Right lung (tissue), 5 donors: ENCODE results near the gene MSI2. TPM values are rescaled to one million over a fixed set of nuclear protein-coding genes. Genes with fewer than 3 reads are reported as not detected.

Source experiments
- DNase-seq, 2 donors: peaks; one replicate each; pipeline ENCODE4 v3.0.0-alpha.2; 2013
- polyA plus RNA-seq, 5 donors: library from polyadenylated mRNA; unstranded; fragments of 120-200 nt; gene quantifications; one replicate each; pipeline versions ENCODE4 v1.2.1 to v1.2.3, GENCODE V29; 2013; ENCODE audit warnings: inconsistent platforms in 1 of 5, low replicate concordance in 1 of 5; ENCODE audit not compliant: insufficient read length in 5 of 5, insufficient read depth in 1 of 5

Gene MSI2
- polyA plus RNA-seq, 5 donors: 35.4 to 48.9 (median 47.6) TPM

DNA sequence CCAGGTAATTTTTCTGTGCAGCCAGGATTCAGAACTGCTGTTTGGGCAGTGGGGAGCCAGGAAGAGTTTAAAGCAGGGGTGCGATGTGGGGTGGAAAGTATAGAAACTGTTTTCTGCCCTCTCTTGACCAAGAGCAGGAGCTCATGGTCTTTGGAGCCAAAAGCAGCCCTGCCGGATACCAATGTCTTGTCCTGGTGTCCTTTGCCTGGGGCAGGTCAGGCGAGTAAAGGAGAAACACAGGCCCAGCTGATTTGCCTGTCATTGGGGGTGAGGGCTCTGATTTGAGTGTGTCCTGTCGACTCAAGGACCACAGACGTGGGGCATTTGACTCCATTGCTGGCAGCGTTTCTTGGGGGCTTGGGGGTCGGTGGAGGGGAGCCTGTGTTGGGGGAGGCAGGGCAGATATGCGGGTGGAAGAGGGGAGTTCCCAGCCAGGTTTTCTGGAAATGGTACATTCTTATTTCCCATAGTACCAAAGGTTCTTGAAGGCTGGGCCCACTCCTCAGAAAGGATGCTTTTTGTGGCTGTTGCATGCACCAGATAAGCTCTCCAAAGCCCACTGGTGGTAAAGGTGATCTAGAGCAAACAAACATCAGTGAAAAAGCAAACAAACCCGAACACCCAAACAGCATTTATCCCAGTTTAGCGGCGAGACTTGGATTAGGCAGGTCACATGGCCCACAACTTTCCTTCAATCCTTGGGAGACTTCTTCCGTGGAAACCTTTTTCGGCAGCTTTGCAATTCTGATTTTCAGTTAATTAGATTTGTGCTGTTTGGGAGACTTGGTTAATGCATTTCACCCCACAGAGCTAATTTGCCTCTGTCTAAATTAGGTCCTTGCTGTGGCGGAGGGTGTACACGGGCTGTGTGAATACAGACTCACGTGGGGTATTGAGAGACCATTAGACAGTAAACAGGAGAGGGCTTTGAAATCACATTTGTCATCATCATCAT is 59.0 kb downstream of the MSI2 start:
- DNase-seq: no peak

DNA sequence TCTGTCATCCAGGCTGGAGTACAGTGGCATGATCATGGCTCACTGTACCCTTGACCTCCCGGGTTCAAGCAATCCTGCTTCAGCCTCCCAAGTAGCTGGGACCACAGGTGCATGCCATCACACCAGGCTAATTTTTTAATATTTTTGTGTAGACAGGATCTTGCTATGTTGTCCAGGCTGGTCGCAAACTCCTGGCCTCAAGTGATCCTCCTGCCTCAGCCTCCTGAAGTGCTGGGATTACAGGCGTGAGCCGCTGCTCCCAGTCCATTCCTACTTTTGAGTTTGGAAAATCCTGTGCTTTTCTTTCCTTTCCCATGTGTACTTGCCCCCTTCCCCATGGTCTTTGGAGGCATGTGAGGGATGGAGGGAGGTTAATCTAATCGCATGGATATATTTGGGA is 60.0 kb downstream of the MSI2 start:
- no peak for DNase-seq

DNA sequence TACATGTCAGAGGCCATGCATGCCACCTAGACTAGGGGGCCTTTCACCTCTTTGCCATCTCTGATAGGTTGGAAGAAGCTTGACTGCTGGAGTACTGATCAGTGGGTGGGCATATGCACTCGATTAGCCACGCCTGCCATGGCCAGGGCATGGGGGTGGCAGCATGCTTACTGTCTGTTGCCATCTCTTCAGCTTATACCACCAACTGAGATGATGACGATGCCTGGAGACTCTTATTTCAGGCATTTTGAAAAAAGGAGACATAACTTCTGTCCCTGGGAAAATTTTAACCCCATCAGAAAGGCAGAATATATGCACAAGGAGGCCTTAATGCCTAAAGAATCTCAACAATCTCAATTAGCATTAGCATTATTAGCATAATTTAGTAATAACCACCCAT is 60.8 kb downstream of the MSI2 start:
- no peak for DNase-seq

DNA sequence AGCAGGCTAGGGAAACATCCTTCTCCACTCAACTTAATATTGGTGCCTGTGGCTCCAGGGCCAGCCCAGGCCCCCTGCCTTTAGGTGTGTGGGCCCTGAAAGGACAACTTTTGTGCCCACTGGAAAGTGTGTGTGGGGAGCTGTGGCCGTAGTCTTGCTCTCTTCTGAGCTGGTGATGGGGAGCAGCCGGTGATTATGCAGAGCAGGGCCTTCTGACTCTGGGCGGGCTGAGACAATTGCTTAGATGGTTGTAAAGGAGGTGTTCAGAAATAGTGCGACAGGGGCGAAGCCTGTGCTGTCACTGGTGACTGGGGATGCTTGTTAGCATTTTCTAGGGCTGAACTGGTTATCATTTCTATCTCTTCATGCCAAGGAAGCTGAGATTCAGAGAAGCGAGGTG is 62.6 kb downstream of the MSI2 start:
- no peak for DNase-seq

DNA sequence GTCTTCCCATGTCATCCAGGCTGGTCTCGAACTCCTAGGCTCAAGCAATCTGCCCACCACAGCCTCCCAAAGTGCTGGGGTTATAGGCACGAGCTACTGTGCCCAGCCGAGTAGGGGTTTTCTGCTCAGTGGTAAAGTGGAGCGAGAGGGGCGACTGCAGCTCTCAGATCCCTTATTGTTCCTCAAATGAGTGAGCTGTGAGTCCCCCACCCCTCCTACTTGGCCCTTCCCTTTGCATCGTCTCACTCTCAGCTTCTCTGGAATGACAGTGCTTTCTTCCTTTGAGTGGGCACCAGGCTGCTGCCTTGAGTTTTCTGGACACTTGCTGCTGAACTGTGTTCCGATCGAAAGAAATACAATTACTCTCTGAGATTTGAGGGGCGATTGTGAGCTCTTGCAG is 63.5 kb downstream of the MSI2 start:
- DNase-seq: no peak

DNA sequence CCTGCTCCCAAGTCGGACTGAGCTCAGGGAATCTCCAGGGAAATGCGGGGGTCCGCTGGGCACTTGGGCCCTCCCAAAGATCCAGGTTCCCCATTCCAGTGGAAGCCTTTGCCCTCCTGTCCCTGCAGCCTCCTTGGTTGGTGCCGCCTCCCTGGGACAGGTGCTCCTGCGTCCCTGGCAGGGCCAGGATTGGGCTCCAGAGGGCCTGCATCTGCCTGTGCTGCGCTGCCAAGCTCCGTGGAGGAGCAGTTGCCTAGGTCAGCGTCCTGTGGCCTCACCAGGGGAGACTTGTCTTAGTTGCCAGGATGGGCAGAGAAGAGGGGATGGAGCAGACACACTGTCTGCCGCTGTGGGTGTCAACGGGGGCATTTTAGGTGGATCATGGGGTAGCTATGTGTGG is 67.1 kb downstream of the MSI2 start:
- no peak for DNase-seq

DNA sequence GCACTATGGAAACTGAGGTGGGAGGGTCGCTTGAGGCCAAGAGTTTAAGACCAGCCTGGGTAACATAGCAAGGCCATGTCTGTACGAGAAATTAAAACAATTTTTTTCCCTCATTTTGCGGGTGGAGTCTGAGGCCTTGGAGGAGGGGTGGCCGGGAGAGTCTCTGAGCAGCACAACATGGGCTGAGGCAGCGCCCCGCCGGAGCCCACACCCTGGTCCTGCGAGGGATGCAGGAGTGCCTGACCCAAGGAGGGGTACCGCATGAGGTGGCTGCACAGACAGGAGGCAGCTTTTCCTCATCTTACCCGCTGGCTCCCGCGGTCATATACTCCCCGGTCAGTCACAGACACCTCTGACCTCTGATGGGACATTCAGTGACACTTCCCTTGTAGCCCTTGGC is 67.7 kb downstream of the MSI2 start:
- DNase-seq: no peak

DNA sequence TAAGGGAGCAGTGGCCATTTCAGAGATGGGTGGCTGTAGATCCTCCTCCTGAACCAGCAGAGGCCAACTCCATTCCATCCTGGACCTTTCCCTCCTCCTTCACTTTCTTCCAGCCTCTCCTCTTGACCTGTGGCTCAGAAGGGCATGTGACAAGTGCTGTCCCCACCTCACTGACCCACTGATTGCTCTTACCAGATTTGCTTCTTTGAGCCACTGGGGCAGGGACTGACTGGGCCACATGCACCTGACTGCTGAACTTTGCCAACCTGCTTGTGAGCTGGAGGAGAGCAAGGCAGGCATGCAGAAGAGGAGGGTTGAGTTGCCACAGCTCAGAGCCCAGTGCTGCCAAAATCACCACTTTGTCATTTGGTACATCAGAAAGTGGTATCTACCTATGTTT is 68.3 kb downstream of the MSI2 start:
- no peak for DNase-seq

DNA sequence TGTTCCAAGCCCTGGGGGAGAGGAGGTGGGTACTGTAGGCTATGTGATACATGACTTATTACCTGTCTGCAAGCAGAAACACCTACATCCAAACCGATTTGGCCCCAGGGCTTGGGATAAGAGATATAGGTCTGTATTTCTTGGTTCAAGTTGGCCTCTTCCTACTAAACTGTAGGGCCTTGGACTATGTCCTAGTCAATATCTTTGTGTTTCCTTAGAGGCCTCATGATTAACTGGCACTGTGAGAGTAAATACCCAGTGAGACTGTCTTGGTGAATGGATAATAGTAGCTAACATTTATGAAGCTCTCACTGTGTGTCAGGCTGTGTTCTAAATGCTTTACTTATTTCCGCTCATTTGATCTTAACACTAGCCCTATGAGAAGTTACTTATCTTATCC is 70.0 kb downstream of the MSI2 start:
- no peak for DNase-seq

DNA sequence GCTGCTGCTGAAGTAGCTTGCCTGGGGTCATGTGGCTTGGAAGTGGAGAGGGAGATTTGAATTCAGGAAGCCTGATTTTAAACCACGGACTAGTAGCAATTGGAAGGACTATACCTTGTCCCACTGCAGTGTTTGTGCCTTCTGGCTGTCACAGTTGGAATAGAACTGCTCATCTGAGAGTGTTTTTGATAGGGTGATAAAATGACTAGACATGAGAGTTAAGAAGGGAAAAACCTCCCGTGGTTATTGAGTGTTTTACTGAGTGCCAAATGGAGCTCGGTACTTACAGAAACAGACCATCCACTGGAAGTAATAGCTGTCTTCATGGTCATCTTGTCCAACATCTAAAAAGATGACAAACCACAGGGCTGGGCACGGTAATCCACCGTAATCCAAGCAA is 70.4 kb downstream of the MSI2 start:
- no peak for DNase-seq

DNA sequence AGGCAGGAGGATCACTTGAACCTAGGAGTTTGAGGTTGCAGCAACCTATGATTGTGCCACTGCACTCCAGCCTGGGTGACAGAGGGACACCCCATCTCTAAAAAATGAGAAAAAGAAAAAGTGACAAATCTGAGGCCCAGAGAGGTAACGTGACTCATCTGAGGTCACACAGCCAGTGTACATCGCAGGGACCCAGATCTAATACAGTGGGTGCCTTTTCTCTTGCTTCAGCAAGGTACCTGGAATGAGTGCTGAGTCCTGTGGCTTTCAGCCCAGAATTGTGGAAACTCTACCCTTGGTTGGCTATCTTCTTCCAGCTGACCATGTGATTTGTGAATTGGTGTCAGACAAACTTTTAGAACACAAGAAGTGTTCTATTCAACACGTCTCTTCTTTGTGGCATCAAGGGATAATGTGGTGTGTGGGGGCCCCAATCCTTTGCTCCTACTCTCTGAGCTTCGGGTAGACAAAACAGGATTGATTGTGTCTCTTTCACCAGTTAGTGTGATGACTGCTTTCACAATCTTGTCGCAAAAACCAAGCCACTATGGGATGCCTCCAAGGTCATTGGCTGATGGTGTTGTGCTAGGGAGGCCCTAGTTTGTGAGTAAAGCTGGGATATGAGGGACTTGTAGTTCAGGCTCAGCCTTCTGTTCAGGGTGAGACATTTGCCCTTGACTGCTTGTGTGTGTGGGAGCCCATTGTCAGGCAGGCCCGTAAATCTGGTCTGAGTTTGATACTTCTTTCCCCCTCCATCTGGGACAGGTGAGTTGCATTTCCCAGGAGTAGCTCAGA is 71.0 kb downstream of the MSI2 start:
- DNase-seq: no peak

DNA sequence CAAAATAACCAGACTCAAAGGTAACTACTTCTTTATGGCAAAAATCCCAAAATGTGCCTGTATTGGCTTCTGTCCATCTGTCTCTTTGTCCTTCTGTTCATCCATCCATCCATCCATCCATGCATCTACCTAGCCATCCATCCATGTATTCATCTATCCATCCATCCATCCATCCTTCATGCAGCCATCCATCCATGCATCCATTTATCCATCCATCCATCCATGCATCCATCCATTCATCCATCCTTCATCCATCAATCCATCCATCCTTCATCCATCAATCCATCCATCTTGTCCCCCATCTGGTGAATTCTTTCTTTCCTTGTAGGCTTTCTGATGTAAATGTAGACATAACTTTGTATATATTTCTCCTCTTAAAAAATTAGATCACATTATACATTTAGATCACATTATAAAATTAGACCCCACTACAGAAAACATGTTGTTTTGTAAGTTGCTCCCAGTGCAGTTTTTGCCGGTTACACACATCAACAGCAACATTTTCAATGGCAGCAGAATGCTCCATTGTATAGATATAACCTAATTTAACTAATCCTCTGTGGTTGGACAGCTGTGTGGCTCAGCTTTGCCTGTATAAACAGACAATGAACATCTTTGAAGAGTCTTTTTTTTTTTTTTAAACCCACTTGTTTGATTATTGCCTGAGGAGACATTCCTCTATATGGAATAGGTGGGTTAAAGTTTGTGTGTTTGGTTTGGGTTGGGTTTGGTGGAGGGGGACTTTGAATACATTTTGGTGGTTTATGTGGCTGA is 72.0 kb downstream of the MSI2 start:
- DNase-seq: no peak

DNA sequence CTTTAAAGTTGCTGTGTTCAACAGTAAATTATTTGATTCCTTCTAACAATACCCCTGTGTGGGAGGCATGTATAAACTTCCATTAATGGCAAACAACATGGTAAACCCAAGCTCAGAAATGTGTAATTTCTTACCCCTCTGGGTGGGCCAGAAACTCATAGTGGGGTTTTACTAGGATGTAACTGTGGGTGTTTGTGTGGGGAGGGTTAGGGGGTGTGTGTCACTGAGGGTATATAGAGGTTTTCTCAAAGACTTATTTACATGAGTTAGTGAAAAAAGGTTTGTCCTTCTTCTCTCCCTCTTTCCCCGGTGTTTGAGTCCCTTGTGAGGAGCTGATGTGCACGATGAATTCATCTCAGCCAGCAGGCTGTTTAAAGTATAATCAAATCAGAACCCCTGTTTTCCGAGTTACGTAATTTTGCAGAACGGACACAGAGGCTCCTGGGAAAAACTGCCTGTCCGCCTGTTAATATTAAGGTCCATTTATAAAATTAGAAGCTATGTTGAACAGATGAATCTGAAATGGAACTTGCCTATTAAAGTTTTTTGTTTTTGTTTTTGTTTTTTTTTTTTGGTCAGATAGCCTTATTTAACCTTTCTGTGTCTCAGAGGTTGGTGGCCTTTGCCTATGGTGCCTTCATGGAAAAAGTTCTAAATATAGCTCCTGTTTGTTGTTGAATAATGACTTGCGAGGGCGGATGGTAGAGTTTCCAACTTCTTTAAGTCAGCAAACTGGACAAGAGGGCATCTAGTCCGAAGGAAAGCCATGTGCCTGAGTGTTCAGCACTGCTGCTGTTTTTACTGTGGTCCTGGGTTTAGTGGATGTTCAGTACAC is 73.3 kb downstream of the MSI2 start:
- DNase-seq: peak in 1 of 2 donors; percentile 3

DNA sequence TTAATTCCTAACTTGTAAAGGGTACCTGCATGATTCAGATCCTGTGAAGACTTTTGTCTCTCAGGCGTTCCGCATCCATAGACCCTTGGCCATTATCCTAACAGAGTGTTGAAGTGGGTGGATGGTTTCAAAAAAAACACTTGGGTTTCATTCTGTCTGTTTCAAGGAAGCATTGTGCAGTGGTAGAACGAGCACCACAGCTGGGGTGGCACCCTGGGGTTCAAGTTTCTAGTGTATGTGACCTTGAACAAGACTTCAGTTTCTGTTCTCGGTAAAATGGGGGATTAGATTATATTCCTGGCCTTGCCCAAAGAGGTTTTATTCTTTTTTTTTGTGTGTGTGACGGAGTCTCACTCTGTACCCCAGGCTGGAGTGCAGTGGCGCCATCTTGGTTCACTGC is 74.3 kb downstream of the MSI2 start:
- no peak for DNase-seq

DNA sequence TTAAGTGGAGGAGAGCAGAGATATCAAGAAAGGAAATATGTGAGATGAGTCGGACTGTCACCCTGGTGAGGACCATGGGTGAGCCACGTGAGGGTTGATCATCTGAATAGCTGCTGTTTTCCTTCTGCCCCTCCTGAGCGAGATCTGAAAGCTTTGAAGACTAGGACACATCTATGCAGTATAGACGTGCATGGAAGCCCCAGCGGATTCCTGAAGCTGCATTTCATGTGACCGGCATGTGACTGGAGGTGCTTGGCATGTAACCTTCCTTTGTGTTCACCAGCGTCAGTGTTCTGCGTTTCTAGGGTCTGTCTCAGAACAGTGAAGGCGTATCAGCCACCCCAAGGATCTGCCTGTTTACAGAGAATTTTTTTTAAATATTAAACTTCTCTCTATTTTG is 75.1 kb downstream of the MSI2 start:
- DNase-seq: no peak

DNA sequence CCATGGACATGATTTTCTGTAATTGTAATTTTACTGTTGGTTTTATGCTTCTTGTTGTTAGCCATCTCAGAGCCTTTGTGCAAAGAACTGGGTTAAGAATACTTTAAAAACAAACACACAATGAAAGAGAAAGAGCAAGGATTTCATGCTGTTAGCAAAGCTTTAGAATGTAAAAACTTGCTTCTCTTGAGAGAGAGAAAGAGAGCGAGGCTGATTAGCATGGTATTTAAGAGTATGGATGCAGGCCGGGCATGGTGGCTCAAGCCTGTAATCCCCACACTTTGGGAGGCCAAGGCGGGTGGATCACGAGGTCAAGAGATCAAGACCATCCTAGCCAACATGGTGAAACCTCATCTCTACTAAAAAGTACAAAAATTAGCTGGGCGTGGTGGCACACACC is 76.2 kb downstream of the MSI2 start:
- no peak for DNase-seq

DNA sequence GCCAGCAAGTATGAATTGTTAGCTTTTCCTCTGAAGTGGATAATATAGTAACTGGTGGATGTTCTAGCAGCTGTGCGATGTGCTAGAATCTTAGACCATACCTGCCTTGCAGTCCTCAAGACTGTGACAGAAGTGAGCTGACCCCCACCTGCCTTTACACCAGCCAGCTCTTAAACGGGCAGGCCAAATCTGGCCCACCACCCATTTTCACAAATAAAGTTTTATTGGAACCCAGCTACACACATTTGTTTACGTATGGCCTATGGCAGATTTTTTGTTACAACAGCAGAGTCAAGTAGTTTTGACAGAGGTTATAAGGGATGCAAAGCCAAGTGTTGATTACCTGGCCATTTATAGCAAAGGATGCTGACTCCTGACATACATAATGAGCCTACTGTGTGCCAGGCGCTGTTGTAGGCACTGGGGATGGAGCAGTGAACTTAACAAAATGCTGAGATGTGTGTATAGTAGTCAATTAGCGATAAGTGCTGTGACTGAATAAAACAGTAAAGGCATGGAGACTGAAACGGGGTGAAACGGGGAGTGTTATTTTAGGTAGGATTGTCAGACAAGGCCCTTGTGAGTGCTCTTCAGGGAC is 79.0 kb downstream of the MSI2 start:
- DNase-seq: no peak

DNA sequence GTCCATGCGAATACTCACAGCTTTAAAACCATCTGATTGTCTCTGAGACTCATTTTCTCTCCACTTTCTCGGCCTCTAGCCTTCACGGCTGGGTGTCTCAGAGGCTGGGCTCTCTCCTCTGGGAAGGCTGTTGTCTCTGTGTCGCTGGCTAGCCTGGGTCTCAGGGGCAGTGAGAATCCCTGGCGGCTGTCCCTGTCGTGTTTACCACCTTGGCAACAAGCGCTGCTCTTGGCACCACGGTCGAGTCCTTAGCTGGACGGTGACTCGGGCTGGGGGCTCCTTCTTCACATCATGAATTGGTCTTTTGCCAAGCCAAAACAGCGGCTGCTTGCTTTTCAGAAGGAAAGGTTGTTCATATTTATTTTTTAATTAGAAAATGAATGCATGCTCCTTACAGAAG is 81.1 kb downstream of the MSI2 start:
- peak in 1 of 2 donors; percentile 5 for DNase-seq

DNA sequence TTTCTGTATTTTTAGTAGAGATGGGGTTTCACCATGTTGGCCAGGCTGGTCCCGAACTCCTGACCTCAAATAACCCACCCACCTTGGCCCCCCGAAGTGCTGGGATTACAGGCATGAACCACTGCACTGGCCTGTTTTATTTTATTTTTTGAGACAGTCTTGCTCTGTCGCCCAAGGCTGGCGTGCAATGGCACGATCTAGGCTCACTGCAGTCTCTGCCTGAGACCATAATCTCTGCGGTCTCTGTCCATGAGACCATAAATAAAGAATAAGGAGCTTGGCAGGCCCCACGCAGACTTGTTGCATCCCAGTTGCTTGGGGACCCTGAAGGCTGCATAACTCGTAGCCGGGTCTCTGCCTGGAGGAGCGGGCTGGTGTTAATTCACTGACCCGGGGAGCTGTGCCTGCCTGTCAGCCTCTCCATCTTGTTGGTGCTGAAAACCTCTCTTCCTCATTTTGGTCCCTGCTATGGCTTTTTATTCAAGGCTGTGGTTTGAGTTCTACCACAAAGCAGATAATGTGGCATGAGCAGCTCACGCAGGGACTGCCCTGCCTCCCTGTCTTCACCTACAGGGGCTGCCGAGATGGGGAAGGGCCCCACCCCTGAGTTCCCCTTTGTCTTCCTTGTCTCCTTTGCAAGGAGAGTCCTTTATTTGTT is 82.1 kb downstream of the MSI2 start:
- no peak for DNase-seq
